HEK293T (cell line): ENCODE data around the gene TOMM5.

Experiments used
- ARNT ChIP-seq: fragments of 450-650 bp; IDR thresholded peaks from 2 replicates; pipeline ENCODE4 v1.6.1; 2017; ENCODE audit warnings: mild to moderate bottlenecking
- BHLHE40 ChIP-seq: fragments of 450-650 bp; IDR thresholded peaks from 2 replicates; pipeline ENCODE4 v1.6.1; 2016; ENCODE audit warnings: mild to moderate bottlenecking, moderate library complexity, borderline replicate concordance
- ELF4 ChIP-seq: fragments of 450-650 bp; IDR thresholded peaks from 2 replicates; pipeline ENCODE4 v1.6.1; 2017; ENCODE audit warnings: antibody characterized with exemption
- FOXA1 ChIP-seq: fragments of 450-650 bp; IDR thresholded peaks from 2 replicates; pipeline ENCODE4 v1.6.1; 2016; ENCODE audit warnings: mild to moderate bottlenecking
- FOXK2 ChIP-seq: fragments of 450-650 bp; IDR thresholded peaks from 2 replicates; pipeline ENCODE4 v1.6.1; 2016; ENCODE audit warnings: mild to moderate bottlenecking
- FOXM1 ChIP-seq: fragments of 450-650 bp; IDR thresholded peaks from 2 replicates; pipeline ENCODE4 v1.6.1; 2017; ENCODE audit warnings: mild to moderate bottlenecking, borderline replicate concordance
- HDGF ChIP-seq: fragments of 450-650 bp; IDR thresholded peaks from 2 replicates; pipeline ENCODE4 v1.6.1; 2017; ENCODE audit warnings: antibody characterized with exemption, borderline replicate concordance
- L3MBTL2 ChIP-seq: fragments of 450-650 bp; conservative IDR thresholded peaks from 2 replicates; pipeline ENCODE4 v1.6.1; 2016; ENCODE audit warnings: mild to moderate bottlenecking
- NFRKB ChIP-seq: fragments of 450-650 bp; IDR thresholded peaks from 2 replicates; pipeline ENCODE4 v1.6.1; 2016; ENCODE audit warnings: mild to moderate bottlenecking, moderate library complexity
- SP1 ChIP-seq: fragments of 450-650 bp; IDR thresholded peaks from 2 replicates; pipeline ENCODE4 v1.6.1; 2017
- SUZ12 ChIP-seq: fragments of 450-650 bp; IDR thresholded peaks from 2 replicates; pipeline ENCODE4 v1.6.1; 2016; ENCODE audit warnings: mild to moderate bottlenecking
- TARDBP ChIP-seq: fragments of 450-650 bp; IDR thresholded peaks from 2 replicates; pipeline ENCODE4 v1.6.1; 2016
- ZNF384 ChIP-seq: fragments of 450-650 bp; IDR thresholded peaks from 2 replicates; pipeline ENCODE4 v1.6.1; 2016
- TF ChIP-seq, protein P1 (sequence below): fragments of 450-650 bp; IDR thresholded peaks from 2 replicates; pipeline ENCODE4 v1.6.1; 2016

GRCh38 chr9:37617832-37618231 lies 25.4 kb upstream of the TOMM5 start:
- TF ChIP-seq ZNF384 (no peak), BHLHE40 (no peak), SP1 (no peak), L3MBTL2 (no peak), SUZ12 (no peak), ARNT (no peak), FOXM1 (no peak), NFRKB (no peak), ELF4 (no peak), TARDBP (no peak), HDGF (no peak), FOXA1 (no peak), FOXK2 (no peak)
- TF ChIP-seq, protein P1, sequence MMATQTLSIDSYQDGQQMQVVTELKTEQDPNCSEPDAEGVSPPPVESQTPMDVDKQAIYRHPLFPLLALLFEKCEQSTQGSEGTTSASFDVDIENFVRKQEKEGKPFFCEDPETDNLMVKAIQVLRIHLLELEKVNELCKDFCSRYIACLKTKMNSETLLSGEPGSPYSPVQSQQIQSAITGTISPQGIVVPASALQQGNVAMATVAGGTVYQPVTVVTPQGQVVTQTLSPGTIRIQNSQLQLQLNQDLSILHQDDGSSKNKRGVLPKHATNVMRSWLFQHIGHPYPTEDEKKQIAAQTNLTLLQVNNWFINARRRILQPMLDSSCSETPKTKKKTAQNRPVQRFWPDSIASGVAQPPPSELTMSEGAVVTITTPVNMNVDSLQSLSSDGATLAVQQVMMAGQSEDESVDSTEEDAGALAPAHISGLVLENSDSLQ = no peak
